OCI-M2 (cell line): ENCODE results near the gene P3H3.

Experiments
- DNase-seq: peaks from one replicate; lab custom pipeline; 2025; ENCODE audit not compliant: unreplicated experiment; lab: John Stamatoyannopoulos, UW

P3H3 gene

DNA sequence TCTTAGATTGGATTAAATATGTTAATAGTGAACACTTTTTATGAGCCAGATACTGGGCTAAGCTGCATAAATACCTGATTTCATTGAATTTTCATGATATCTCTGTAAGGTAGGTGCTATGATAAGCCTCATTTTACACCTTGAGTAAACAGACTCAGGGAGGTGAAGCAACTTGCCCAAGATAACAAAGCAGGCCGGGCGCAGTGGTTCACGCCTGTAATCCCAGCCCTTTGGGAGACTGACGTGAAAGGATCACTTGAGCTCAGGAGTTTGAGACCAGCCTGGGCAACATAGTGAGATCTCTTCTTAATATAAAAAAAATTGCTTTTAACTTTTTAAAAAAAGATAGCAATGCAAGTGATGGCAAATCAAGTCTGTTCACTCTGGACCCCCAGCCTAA lies 13.9 kb downstream of the P3H3 start:
- DNase-seq, result no peak

- no peak for DNase-seq
These were observed 15.1 kb downstream of the P3H3 start for GRCh38 chr12:6843118-6843902.

GRCh38 chr12:6845395-6845794 lies 17.2 kb downstream of the P3H3 start:
- DNase-seq, result no peak

- no peak for DNase-seq
These were observed 18.2 kb downstream of the P3H3 start for GRCh38 chr12:6846316-6846869.

- no peak for DNase-seq
These were observed 19.5 kb downstream of the P3H3 start for GRCh38 chr12:6847676-6848075.

DNA sequence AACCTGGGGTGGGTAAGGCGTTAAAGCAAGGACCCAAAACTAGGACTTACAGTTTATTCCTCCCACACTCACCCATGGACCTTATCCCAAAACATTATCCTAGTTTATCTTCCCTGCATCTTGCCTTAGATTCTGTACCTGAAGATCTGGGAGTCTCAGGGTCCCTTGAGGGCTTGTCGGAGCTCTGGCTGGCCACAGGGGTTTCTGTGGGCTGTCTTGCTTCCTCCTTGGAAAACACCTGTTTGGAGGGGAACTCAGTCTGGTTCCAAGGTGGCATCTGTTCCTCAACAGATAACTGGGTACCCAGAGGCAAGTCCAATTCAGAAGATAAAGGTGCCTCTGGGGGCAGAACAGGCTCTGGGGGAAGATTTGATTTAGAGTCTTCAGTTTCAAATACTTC lies 21.2 kb downstream of the P3H3 start:
- no peak for DNase-seq

- DNase-seq, result no peak
These were observed 21.9 kb downstream of the P3H3 start for GRCh38 chr12:6849976-6850560.

DNA sequence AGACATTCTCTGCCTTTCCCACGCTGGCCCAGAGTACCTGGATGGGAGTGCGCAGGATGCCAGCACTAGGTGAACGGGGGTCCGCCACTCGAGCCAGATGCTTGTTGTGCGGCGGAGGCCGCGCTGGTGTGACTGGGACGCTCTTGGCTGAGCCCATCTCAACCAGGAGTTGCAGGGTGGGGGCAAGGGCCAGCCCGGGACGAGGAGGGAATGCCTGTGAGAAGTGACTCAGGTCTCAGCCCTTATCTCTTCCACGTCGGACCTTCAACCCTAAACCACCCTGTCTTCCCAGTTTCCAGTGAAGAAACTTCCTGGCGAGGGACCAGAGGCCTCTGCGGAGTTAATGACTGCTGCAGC lies 22.6 kb downstream of the P3H3 start:
- DNase-seq, result no peak

GRCh38 chr12:6851153-6851920 lies 23.1 kb downstream of the P3H3 start, which contains the start of gene CDCA3:
Gene CDCA3, minus strand, starts transcription at chr12:6851286. Its CDS starts 334 bp downstream, at chr12:6850952.
- DNase-seq, result peak; percentile 66

- DNase-seq, result peak; percentile 94
These were observed 23.9 kb downstream of the P3H3 start, which contains the start of gene USP5 for GRCh38 chr12:6851921-6852650. Gene USP5, plus strand, starts transcription at chr12:6852150. Its CDS starts 30 bp downstream, at chr12:6852180.

DNA sequence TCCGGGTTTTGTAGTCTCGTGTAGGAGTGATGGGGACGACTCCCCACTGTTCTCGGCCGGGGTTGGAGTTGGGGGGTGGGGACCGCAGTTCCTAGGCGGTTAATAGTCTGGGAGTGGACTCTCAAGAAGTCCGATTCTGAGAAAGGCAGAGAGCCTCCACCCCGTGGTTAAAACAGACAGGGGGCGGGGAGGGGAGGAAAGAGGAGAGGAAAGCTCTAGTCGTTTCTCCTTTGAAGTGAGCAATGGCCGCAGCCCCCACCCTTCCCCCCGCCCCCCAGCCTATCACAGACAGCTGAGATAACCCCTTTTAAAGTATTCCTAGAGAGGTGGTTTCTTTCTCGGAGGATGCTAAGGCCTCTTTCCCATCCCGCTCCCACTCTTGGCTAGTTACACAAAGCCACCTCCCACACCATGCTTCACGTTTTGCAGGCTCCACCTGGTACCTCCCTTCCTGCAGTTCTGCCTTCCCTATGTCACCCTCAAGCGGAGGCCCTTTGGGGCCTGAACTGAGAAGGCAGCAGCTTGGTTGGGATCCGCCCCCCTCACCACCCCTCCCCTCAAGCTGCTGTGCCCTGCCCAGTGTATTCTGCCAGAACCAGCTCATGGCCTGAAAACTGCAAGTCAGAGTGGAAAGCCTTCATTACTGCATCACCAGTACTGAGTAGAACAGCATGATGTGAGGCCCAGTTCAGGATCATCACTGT lies 24.6 kb downstream of the P3H3 start:
- no peak for DNase-seq

DNA sequence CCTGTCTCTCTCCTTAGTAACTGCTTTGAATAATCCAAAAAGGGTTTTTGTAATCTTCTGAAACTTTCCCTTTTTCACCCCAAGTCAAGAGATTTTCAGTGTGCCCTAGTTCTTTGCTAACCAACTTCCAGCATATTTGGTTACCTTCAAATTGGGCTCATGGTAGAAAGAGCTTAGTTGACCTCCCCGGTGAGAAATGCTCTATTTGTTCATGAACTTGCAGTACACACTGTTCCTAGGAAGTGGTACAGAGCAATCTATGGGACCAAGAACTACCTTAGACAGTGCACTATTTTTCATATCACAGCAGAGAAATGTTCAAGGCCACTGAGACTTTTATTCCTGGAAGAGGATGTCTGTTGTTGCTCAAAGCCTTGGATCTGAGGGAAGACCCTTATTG lies 25.4 kb downstream of the P3H3 start:
- DNase-seq, result no peak

- DNase-seq, result no peak
These were observed 25.8 kb downstream of the P3H3 start for GRCh38 chr12:6854036-6854435.

GRCh38 chr12:6855322-6855721 lies 27.1 kb downstream of the P3H3 start:
- no peak for DNase-seq

- no peak for DNase-seq
These were observed 30.6 kb downstream of the P3H3 start for GRCh38 chr12:6858799-6859198.

- DNase-seq, result no peak
These were observed 31.9 kb downstream of the P3H3 start for GRCh38 chr12:6860116-6860515.

DNA sequence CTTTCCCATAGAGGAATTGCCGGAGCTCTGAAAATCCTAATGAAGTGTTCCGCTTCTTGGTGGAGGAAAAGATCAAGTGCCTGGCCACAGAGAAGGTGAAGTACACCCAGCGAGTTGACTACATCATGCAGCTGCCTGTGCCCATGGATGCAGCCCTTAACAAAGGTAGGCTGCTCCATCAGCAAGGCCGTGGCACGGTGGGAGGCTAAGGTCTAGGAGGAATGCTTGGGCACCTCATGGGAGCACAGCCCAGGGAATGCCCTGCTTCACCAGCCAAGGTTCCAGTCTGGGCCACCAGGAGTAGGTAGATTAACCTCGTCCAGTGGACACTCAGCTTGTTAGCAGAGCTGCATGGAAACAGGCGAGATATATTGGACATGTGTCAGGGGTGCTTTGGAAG lies 32.7 kb downstream of the P3H3 start:
- no peak for DNase-seq

GRCh38 chr12:6861391-6861790 lies 33.2 kb downstream of the P3H3 start:
- DNase-seq, result no peak

DNA sequence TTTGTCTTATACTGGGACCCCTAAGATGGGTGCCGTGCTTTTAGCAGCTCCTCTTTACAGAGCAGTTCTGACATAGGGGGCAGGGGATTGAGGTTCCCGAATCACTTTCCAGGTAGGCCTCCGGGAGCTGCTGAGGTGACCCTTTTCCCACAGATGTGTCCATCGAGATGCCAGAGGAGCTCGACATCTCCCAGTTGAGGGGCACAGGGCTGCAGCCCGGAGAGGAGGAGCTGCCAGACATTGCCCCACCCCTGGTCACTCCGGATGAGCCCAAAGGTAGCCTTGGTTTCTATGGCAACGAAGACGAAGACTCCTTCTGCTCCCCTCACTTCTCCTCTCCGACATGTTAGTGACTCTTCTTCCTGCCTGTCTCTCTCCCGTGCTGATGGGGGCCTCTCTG lies 34.8 kb downstream of the P3H3 start:
- DNase-seq, result no peak

GRCh38 chr12:6863586-6864321 lies 35.5 kb downstream of the P3H3 start:
- DNase-seq, result no peak
